T-helper 9 cell (primary cell): ENCODE results near the gene TUBGCP2.

Experiments
- DNase-seq: peaks from one replicate; pipeline ENCODE4 v3.0.0-alpha.2; 2020

Gene TUBGCP2

DNA sequence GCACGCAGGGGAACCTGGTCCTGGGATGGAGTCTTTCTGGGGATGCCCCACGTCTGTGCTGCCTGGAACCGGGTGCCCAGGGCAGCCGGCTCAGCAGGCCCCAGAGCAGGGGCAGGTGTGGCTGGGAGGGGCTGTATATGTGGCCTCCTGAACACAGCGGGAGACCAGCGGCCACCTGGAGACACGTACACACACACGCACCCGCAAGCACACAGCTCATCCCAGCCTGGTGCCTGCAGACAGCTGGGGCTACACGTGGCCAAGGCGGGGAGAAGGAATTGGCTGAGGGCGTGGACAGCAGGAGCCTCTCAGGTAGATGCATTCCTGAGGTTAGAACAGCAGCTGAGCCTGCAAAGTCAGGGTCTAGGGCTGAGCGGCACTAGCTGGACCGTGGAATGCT, 46.0 kb downstream of the TUBGCP2 start:
- no peak for DNase-seq

DNA sequence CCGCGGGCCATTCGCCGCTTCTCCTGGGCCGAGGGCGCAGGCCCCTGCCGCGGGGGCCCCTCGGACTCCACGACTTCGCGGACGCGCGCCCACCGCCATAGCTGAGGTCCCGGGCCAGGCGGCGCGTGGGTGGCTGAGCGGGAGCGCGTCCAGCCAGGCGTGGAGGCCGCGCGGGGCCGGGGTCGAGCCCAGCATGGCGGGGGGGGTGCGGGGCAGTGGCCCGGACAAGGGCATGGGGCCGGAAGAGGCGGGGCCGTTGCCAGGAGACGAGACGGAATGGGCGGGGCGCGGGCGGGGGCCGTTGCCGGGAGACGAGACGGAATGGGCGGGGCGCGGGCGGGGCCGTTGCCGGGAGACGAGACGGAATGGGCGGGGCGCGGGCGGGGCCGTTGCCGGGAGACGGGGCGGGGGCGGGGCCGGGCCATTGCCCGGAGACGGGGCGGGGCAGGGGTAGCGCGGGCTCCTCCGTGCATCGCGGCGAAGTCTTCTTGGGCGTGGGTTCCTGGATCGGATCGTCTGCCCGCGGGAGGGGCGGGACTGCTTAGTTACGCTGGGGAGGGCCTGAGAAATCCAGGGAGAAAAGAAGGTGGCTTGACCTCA, 46.8 kb downstream of the TUBGCP2 start:
- peak; percentile 84 for DNase-seq

DNA sequence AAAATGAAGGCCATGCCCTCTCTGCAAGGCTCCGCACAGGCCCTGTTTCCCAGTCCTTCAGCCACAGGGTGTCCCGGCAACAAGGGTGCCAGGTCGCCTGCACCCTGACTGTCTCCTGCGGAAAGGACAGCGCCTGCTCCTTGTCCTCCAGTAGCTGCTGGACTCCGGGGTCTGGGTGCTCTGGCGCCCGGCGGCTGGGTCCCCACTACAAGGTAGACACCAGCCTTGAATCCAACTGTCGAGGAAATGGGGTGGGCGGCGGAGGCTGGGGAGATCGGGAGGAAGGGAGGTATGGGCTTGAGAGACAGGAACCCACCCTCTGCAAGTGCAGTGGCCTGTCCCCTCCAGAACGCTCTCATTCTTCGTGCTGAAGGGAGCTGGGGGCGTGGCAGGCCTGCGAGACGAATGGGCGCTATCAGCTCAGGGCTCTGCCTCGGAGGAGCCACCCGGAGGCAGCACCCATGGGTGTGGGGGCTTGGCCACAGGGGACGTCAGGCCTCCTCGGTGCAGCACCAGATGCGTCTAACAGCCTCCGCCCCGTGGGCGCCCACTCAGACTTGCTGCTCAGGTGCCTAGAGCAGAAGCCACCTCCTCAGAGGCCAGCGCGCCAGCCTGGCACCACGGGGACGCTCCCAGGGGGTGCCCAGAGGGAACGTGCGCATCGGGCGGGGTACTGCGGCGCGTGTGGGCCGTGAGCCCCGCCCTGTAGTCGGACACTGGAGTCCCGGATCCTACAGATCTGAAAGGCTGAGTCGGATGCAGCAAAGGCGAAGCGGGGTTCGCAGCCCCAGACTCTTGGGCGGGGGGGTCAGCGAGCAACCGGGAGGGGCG, 47.6 kb downstream of the TUBGCP2 start:
- DNase-seq, result peak; percentile 56

DNA sequence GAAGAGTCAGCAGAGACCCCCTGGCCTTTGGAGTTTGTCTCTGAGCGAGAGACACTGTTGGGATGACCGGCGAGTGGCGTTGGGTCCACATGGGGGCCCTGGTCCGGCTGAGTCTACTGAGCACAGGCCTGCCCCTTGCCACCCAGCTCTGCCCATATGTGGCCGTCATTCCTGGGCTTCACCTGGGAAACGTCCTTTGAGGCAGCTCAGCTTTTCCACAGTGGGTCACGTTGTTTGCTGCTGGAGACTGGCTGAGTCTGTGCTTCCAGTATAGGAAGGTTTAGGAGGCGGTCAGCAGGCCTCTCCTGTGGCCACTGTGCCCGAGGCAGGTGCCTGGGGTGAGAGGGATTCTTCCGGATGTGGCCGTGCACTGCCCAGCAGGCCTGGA, 49.1 kb downstream of the TUBGCP2 start:
- no peak for DNase-seq

DNA sequence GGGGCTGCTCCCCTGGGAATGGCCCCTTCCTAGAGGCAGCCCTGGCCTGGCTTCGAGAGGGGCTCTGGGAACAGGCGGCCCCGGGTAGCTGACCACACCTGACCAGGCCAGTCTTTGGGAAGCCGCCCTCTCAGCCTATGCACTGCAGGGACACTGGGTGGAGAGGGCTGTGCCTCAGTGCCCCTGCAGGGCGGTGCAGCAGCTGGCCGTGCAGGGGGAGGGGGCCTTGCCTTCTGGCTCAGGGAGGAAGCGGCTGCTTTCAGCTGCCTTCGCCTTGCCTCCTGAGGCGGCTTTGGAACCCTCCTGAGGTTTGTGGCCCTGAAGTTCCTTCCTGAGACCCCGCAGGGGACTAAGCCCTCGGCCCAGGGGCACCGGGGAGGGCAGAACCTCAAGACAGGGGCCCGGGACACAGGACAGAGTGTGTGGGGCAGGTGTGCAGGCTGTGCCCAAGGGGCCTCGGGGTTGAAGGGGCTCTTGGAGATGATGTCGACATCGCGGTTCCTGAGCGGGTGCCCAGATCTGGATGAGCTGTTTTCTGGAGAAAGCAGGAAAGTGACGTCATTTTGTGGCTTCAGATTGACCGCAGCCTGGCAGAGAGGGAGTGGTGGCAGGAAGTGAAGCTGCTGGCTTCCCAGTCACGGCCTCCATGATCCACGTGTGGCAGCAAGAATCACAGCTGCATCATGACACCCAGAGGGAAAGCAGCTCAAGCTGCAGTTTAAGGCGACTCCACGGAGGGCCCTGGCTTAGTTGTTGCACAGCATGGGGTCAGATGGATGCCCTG, 49.7 kb downstream of the TUBGCP2 start:
- DNase-seq, result peak; percentile 80

DNA sequence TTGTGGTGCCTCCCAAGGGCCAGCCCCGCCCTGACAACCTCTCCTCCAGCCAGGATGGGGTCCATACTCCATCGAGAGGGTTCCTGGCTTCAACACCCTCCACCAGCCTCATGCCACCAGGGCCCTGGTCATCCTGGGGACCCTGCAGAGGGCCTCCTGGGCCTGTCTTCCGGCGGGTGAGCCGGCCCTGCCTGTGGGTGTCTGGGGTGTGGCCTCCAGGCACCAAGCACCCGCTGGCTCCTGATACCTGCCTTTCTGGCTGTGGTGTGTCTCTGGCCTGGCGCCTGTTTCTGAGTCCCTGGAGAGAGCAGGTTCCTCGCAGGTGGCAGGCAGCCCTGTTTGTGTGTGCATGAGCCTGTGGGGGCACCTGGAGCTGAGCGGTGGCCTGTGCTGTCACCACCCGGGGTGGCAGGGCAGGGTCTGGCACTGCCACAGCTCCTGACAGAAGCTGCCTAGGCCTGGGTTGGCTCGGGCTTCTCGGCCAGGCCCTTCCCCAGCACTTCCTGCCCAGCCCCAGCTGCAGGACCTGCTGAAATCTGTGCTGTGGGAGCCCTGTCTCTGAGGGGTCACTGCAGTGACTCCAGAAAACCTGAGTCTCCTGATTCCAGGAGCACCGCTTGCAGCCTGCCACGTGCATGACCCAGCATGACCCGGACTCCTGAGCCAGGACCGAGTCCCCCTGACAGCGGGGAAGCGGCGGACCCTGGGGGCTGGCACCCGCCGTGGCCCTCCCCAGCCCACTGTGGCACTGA, 50.4 kb downstream of the TUBGCP2 start:
- no peak for DNase-seq

DNA sequence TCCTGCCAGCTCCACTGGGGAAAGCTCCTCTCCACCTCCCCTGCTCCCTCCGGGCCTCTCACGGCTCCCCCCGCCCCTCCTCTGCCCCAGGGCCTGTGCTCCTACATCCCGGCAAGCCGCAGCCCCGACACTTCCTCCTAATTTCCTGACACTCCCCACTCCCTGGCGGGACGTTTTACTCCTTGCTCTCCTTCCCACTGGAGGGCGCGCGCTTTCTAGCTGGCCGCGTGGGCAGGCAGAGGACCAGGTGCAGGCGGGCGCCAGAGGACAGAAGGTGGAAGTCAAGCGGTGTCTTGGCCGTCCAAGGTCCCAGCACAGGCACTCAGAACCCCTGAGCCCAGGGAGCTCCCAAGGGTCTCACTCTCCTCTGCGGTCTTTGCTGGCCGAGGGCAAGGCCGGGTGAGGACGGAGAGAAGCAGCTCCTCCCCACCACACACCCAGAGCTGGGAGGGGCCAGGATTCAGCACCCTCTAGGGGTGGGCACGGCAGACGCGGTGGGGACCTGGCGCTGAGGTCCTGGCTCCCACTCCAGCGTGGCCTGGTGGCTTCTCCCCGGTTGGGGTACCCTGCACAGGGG, 51.1 kb downstream of the TUBGCP2 start:
- DNase-seq, result no peak

DNA sequence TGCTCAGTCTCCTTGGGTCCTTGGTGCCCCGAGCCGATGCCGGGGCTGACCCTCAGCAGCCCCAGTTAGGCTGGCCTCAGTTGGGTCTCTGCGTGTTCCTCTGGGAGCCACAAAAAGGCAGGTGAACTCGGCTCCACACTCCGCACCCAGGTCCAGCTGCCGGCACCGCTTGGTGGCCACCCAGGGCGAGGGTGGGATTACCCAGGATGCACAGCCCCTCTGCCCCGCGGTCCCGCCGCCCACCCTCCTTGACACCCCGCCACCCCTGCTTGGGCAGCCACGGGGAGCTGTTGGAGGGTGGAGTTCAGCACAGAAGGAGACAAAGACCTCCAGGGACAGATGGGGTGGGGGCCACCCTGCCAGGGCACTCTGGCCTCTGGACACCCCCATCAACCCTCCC, 53.3 kb downstream of the TUBGCP2 start:
- no peak for DNase-seq

DNA sequence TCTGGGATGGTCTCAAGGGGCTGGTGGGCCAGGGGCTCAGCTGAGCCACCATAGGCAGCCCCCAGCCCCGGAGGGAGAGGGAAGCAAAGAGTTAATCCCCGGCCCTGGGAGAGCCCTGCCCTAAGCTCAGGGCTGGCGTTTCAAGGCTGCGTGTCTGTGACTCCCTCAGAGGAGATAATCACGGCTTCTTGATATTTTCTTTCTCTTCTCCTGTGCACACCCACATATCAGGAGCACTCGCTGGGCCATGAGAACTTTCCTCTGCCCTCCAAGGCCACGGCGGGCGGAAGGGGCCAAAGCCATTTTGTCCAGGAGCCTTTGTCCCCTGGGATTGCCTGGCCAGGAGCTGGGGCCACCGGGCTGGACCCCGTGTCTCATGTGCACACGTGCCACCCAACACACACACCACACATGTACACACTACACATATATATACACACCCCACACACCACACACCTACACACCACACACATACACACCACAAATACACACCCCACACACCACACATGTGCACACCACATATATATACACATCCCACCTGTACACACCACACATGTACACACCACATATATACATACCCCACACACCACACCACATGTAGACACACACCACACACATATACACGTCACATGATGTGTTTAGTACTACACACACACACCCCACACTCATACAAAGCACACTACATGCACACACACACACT, 54.1 kb downstream of the TUBGCP2 start:
- DNase-seq, result no peak

DNA sequence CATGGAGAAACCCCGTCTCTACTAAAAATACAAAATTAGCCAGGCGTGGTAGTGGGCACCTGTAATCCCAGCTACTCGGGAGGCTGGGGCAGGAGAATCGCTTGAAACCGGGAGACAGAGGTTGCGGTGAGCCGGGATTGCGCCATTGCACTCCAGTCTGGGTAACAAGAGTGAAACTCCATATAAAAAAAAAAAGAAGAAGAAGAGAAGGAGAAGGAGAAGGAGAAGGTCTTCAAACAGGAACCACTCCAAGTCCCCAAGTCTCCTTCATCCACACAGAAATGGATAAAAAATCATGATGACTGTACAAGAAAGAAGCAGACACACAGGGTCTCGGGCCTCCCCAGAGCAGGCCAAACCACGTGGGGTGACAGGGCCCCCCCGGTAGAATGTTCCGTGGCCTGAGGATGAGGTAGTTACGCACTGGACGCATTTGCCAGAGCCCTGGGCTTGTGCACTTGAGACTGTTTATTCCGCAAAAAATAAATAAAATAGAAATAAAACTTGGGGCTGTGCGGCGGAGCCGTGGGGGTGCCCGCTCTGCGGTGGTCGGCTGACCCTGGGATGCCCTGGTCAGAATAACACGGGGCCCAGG, 55.2 kb downstream of the TUBGCP2 start:
- no peak for DNase-seq

DNA sequence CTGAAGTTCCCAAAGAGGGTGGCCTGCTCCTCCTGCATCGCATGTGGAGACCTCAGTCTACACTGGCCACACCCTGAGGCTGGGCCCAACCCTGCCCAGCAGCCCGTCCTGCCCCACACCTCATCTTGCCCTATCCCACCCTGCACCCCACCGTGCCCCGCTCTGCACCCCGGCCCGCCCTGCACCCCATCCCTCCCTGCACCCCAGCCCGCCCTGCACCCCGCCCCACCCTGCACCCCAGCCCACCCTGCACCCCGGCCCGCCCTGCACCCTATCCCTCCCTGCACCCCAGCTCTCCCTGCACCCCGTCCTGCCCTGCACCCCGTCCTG, 56.5 kb downstream of the TUBGCP2 start:
- no peak for DNase-seq

DNA sequence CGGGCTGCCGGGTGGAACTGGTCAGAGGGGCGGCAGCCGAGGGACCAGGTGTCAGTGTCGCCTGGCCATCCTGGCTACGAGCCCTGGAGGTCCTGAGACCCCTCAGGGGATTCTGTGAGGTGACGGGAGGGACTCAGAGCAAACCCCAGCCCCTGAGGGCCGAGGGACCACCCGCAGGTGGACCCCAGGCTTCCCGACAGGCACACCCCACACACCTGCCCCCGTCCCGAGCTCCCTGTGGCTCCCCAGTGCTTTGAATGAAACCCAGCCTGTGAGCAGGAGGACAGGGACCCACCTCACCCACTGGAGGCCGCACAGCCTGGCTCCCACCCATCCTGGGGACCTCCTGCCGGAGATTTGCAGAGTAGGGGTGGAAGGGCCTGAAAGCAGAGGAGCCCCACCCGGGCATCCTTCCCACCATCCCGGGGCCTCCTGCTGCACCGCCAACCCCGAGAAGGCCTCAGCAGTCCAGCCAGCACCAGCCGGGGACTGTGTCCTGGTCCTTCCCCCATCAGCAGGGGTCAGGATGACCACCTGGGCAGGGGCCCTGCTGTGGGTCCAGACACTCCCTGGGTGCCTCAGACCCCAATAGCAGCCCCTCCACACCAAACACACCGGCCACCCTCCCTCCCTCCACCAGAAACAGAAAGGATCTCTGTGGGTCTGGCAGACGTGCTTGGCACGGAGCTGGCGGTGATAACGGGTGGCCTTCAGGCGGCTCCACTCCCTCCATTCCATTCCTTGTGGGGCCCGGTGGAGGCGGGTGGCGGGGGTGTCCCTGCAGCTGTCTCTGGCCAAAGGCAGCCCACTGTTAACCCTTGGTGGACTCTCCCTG, 57.1 kb downstream of the TUBGCP2 start:
- DNase-seq, result no peak

DNA sequence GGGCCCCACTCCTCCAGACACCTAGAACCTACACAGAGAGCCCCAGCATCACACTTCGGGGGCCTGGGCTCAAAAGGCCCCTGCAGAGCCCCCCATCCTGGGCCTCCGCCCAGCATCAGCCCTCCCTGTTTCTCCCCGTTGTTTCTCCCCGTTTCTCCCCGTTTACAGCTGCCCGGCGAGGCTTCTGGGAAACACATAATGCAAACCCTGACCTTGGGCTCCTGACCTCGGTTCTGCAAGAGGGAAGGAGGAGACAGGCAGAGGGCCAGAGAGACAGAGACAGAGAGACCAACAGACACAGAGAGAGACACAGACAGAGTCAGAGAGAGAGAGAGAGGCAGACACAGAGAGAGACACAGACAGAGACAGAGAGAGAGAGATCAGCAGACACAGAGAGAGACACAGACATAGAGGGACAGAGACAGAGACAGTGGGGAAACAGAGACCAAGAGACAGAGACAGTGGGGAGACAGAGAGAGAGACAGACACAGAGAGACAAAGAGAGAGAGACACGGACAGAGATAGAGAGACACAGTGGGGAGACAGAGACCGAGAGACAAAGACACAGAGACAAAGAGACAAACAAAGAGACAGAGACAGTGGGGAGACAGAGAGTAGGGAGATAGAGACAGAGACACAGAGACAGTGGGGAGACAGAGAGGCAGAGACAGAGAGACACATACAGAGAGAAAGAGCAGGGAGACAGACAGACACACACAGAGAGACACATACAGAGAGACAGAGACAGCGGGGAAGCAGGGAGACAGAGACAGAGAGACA, 58.5 kb downstream of the TUBGCP2 start:
- DNase-seq, result no peak

DNA sequence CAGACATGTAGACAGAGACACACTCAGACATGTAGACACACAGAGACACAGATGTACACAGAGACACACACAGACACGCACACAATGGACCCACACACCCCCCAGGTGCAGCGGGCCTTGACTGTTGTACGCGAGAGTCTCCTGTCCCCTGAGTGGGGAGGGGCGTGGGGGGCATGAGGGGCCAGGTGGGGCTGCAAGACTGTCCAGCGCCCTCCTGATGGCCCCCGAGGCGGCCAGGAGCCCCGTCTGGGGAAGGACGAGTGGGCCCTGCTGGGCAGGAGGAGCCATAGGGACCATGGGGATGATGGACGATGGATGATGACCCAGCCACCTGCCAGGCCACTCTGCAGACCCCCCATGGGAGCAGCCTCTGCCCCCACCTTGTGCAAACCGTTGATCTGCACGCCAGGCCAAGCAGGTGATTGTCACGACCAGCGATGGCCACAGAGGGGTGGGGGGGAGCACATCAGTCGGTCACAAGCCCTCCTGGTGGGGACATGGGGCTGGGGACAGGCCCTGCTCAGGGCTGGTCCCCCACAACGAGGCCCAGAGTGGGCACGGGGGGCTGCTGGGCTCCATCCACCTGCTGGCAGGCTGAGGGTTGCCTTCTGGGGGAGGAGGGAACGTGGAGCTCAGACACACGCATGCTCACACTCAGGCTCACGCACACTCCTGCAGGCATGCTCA, 59.4 kb downstream of the TUBGCP2 start:
- DNase-seq, result no peak

DNA sequence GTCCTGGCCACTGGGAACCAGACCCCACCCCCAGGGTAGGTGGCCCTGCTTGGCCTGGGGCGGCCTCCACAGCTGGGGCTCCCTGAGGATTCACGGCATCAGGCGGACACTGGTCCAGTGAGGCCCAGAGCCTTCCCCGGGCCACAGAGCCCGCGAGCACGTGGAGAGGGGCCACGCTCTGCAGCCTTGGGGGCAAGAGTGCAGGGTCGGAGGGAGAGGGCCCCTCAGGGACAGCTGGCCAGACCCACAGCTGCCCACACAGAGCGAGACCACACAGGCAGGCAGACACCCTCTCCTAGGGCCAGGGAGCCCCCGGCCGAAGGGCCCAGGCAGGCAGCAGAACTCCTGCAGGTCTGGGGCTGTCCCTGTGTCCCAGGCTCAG, 60.3 kb downstream of the TUBGCP2 start:
- DNase-seq, result no peak

DNA sequence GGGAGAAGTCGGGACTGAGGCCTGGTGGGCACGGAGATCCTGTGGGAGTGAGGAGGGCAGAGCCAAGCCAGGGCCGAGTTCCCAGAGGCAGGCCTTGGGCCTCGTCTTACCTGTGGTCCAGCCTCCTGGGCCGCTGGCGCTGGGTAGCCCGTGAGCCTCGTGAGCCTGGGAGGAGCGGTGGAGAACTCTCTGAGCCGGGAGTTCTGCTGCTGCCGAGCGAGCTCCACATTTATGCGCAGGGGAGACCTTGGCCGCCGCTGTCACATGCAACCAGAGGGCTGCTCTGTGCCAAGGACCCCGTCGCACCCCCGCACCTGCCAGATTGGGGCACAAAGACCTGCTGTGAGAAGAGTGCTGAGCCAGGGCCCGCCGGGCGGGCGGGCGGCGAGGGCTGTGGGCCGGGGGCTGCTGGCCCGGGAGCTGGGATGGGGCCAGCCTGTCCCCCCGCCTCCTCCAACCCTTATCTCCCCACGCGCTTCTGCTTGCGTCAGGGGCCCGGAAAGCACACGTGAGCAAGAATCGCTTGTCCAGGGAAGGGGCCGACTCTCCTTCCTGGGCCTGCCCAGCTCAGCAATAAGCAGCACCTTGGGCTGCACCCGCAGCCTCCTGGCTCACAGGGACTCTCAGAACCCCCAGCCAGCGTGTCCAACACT, 60.9 kb downstream of the TUBGCP2 start:
- no peak for DNase-seq

DNA sequence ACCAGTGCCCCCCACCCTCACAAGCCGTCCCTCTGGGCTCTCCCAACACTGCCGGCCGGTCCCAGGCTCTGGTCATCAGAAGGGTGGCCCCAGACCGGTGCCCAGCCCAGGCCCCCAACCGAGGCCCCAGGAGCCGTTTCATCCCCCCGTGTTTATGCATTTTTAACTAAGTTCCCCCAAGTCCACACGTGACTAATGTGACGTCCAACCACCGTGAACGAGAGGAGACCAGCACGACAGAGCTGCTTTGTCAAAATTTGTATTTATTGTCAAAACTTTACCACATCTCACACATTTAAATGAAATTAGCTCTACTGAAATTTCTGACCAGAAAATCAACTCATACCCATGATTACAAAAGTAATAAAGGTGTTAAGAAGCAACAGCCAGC, 62.4 kb downstream of the TUBGCP2 start:
- DNase-seq, result no peak

DNA sequence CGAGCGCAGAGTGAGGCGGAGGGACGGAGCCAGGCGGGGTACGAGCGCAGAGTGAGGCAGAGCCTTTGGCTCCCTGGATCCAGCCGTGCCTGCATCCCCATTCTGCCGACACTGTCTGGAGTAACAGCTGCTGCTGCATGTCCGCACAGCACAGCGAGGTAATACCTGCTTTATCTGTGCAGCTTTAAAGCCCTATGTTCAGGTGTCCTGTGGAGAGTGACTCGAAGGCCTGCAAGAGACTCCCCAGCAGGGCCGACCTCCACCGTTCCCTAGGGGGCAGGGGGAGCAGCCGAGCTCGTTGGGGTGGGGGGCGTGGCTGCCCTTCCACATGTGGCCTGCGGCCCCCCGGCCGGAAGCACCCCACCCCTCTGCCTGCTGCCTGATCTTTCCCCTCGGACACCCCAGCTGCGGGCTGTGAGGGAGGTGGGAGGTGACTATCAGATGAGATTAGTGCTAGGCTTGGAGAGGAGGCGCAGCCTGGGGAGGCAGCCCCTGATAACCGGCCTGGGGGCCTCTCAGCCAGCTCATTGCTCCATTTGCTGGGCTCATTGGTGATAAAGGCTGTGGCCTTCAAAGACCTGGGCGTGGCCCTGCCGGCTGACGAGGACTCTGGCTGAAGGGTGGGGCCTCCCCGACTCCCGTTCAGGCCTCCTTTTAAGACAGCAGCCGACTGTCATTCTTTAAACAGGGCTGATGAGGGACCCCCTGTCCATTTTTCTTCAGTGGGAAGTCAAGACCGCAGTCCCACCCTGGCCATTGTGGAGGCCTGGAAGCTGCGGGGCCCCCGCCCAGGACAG, 63.0 kb downstream of the TUBGCP2 start:
- DNase-seq, result no peak
